CD8-positive, alpha-beta memory T cell (primary cell): ENCODE results near the gene POLR1B. TPM values are rescaled to one million over a fixed set of nuclear protein-coding genes. Genes with fewer than 3 reads are reported as not detected.
A peak's percentile ranks its signal among the peaks of the same experiment; 100 is the strongest.
"Not testable (repeated sequence)": the region's sequence is repeated elsewhere in the genome, so short reads cannot be mapped to it uniquely, and the experiment has no call there.

Experiments
- CTCF ChIA-PET: fragments of 350-600 bp; sonication (Branson Sonifier 250); formaldehyde crosslinking; loops from one replicate; lab custom pipeline; 2021; ENCODE audit warnings: antibody characterized with exemption; lab: Charles Lee
- POLR2A ChIA-PET: fragments of 350-600 bp; sonication (Branson Sonifier 250); formaldehyde crosslinking; loops from one replicate; lab custom pipeline; 2021; ENCODE audit warnings: antibody characterized with exemption; lab: Charles Lee
- DNase-seq, 5 donors: peaks; one replicate each; pipeline versions ENCODE4 v3.0.0 to v3.0.0-alpha.2; 2020 to 2022; ENCODE audit warnings: mixed read lengths in 1 of 5
- H3K27ac ChIP-seq: one replicate; pipeline ENCODE4 v1.7.0; 2013; ENCODE audit warnings: low read depth, mild to moderate bottlenecking, low read length, moderate library complexity
- H3K27me3 ChIP-seq: 2 replicates; pipeline ENCODE4 v1.7.0; 2013; ENCODE audit warnings: low read length, mild to moderate bottlenecking; ENCODE audit not compliant: insufficient read depth, poor library complexity, severe bottlenecking
- H3K36me3 ChIP-seq: 2 replicates; pipeline ENCODE4 v1.7.0; 2013; ENCODE audit warnings: mild to moderate bottlenecking, low read length, moderate library complexity; ENCODE audit not compliant: insufficient read depth
- H3K4me1 ChIP-seq: 2 replicates; pipeline ENCODE4 v1.7.0; 2013; ENCODE audit warnings: mild to moderate bottlenecking, low read length, moderate library complexity; ENCODE audit not compliant: insufficient read depth
- H3K4me3 ChIP-seq: 2 replicates; pipeline ENCODE4 v1.7.0; 2013; ENCODE audit warnings: mild to moderate bottlenecking, low read length
- H3K9me3 ChIP-seq: 2 replicates; pipeline ENCODE4 v1.7.0; 2013; ENCODE audit warnings: mild to moderate bottlenecking, low read length
- H3K27ac Mint-ChIP-seq, 8 donors: one replicate each; pipeline ENCODE4 v1.8.0; 2020 to 2021; ENCODE audit warnings: mixed read lengths in 8 of 8, mild to moderate bottlenecking in 6 of 8, inconsistent platforms in 3 of 8, moderate library complexity in 3 of 8
- H3K27me3 Mint-ChIP-seq, 2 donors: one replicate each; pipeline ENCODE4 v1.8.0; 2020 to 2021; ENCODE audit warnings: mixed read lengths in 2 of 2, mild to moderate bottlenecking in 1 of 2, moderate library complexity in 1 of 2
- H3K36me3 Mint-ChIP-seq, 3 donors: one replicate each; pipeline ENCODE4 v1.8.0; 2020 to 2021; ENCODE audit warnings: mixed read lengths in 3 of 3, inconsistent platforms in 1 of 3, mild to moderate bottlenecking in 1 of 3
- H3K4me1 Mint-ChIP-seq, 3 donors: one replicate each; pipeline ENCODE4 v1.8.0; 2020 to 2021; ENCODE audit warnings: mixed read lengths in 3 of 3, inconsistent platforms in 1 of 3, mild to moderate bottlenecking in 1 of 3
- H3K4me3 Mint-ChIP-seq, 7 donors: one replicate each; pipeline ENCODE4 v1.8.0; 2020 to 2021; ENCODE audit warnings: mixed read lengths in 7 of 7, mild to moderate bottlenecking in 6 of 7, moderate library complexity in 4 of 7, inconsistent platforms in 2 of 7
- H3K9me3 Mint-ChIP-seq, 5 donors: one replicate each; pipeline ENCODE4 v1.8.0; 2020 to 2022; ENCODE audit warnings: mixed read lengths in 5 of 5, mild to moderate bottlenecking in 3 of 5, moderate library complexity in 2 of 5, inconsistent platforms in 1 of 5
- polyA plus RNA-seq: library from polyadenylated mRNA; unstranded; fragments of 300-500 nt; fragmentation: Illumina TruSeq; gene quantifications from one replicate; pipeline ENCODE4 v1.2.3, GENCODE V29; 2021
- total RNA-seq, 2 experiments: library from RNA; stranded (reverse); gene quantifications; one replicate each; pipeline ENCODE4 v1.2.3, GENCODE V29; 2021

Gene POLR1B
- total and polyA plus RNA-seq, 3 experiments from 2014 or later = 24.3 to 78.4 (median 67.1) TPM

DNA sequence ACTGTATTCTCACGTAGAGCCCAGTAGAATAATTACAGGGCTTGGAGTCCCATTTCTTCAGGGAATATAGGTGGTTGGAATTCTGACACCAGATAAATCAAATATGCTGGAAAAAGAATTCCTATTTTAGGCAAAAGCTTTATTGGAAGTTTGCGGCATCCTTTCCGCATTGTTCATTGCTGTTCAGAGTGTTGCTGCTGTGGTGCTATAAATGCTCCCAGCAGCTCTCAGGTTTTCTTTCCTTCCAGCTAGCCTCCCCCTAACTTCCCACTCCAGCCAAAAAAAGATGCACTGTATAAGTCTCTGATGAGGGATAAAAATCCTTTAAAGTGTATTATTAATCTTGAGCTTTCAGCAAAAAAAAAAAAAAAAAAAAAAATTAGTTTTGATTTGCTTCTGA, 25.5 kb upstream of the POLR1B start:
- Histone ChIP-seq H3K9me3 (no peaks in the 10 kb centered on the region), H3K4me1 (no peaks in the 10 kb centered on the region), H3K4me3 (no peak overlapping the region), H3K27ac (no peak overlapping the region), H3K36me3 (no peaks in the 10 kb centered on the region), H3K27me3 (no peaks in the 10 kb centered on the region)
- ChIA-PET POLR2A (no interaction called here), CTCF (no interaction called here)
- no peak overlapping the region for H3K4me3 Mint-ChIP-seq
- H3K4me1 Mint-ChIP-seq = no peaks in the 10 kb centered on the region
- peaks cover 25 to 49% (median 29%) of the 10 kb centered on the region in 3 donors for H3K36me3 Mint-ChIP-seq
- no peaks in the 10 kb centered on the region for H3K27me3 Mint-ChIP-seq
- no peak for DNase-seq
- H3K9me3 Mint-ChIP-seq = no peaks in the 10 kb centered on the region
- no peak overlapping the region for H3K27ac Mint-ChIP-seq

DNA sequence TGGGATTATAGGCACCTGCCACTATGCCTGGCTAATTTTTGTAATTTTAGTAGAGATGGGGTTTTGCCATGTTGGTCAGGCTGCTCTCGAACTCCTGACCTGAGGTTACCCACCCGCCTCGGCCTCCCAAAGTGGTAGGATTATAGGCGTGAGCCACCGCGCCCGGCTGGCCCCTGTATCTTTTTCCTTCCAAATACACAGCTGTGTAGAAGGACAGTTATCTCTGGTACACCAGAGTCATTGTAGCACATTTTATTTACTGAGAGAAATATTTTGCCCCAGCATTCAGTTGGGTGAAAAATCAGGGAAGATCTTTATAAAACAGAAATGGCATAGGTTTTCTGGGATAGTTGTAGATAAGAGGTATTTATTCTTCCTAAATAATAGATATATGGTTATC, 23.5 kb upstream of the POLR1B start:
- no peaks in the 10 kb centered on the region for H3K9me3 ChIP-seq
- Mint-ChIP-seq H3K9me3 (no peaks in the 10 kb centered on the region), H3K27ac (no peak overlapping the region), H3K27me3 (no peaks in the 10 kb centered on the region), H3K4me1 (no peaks in the 10 kb centered on the region), H3K4me3 (no peak overlapping the region), H3K36me3 (peaks cover 33 to 64% (median 47%) of the 10 kb centered on the region in 3 donors)
- DNase-seq = no peak
- no peaks in the 10 kb centered on the region for H3K4me1 ChIP-seq
- H3K27me3 ChIP-seq = no peaks in the 10 kb centered on the region
- ChIA-PET CTCF (interaction anchor here (0.7 kb wide), 1 partner anchor 10 kb away, joined by 3 read pairs; no protein-coding TSS in a partner anchor), POLR2A (no interaction called here)
- H3K27ac ChIP-seq = no peak overlapping the region
- no peaks in the 10 kb centered on the region for H3K36me3 ChIP-seq
- H3K4me3 ChIP-seq = no peak overlapping the region

GRCh38 chr2:112519506-112519905, 22.8 kb upstream of the POLR1B start:
- no peaks in the 10 kb centered on the region for H3K4me1 ChIP-seq
- no peaks in the 10 kb centered on the region for H3K27me3 ChIP-seq
- DNase-seq = no peak
- Mint-ChIP-seq H3K36me3 (peaks cover 32 to 64% (median 47%) of the 10 kb centered on the region in 3 donors), H3K27me3 (no peaks in the 10 kb centered on the region), H3K4me1 (no peaks in the 10 kb centered on the region), H3K9me3 (no peaks in the 10 kb centered on the region), H3K4me3 (no peak overlapping the region), H3K27ac (no peak overlapping the region)
- no peaks in the 10 kb centered on the region for H3K36me3 ChIP-seq
- H3K4me3 ChIP-seq = no peak overlapping the region
- CTCF ChIA-PET = interaction anchor here (0.7 kb wide), 1 partner anchor 9 kb away, joined by 3 read pairs; no protein-coding TSS in a partner anchor
- POLR2A ChIA-PET = no interaction called here
- no peaks in the 10 kb centered on the region for H3K9me3 ChIP-seq
- no peak overlapping the region for H3K27ac ChIP-seq

DNA sequence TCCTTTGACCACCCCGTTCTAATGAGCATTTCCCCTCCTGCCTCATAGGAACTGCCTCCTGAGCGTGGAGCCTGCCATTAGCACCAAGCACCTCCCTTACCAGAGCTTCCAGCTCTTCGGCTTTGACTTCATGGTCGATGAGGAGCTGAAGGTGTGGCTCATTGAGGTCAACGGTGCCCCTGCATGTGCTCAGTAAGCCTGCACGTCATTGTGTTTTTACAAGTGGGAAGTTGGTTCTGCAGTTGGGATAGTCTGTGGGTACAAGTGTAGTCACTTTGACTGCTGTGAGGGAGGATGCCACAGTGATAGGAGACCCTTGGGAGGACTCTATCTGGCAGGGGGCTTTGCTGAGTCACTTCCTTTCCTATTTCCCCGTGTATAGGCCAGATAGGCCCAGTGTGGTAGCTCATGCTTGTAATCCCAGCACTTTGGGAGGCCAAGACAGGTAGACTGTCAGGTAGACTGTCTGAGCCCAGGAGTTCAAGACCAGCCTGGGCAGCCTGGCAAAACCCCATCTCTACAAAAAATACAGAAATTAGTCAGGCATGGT, 22.0 kb upstream of the POLR1B start:
- ChIA-PET CTCF (no interaction called here), POLR2A (interaction anchor here (0.7 kb wide), 1 partner anchor 65 kb away, joined by 3 read pairs; no protein-coding TSS in a partner anchor)
- H3K4me3 ChIP-seq = no peak overlapping the region
- H3K27ac Mint-ChIP-seq = no peak overlapping the region
- H3K27ac ChIP-seq = no peak overlapping the region
- H3K36me3 ChIP-seq = no peaks in the 10 kb centered on the region
- no peaks in the 10 kb centered on the region for H3K9me3 Mint-ChIP-seq
- H3K9me3 ChIP-seq = no peaks in the 10 kb centered on the region
- no peak for DNase-seq
- H3K4me1 ChIP-seq = no peaks in the 10 kb centered on the region
- peaks cover 26 to 56% (median 43%) of the 10 kb centered on the region in 3 donors for H3K36me3 Mint-ChIP-seq
- H3K27me3 Mint-ChIP-seq = no peaks in the 10 kb centered on the region
- H3K27me3 ChIP-seq = no peaks in the 10 kb centered on the region
- no peaks in the 10 kb centered on the region for H3K4me1 Mint-ChIP-seq
- H3K4me3 Mint-ChIP-seq = no peak overlapping the region

GRCh38 chr2:112523291-112523777, 18.9 kb upstream of the POLR1B start:
- Histone ChIP-seq H3K27me3 (no peaks in the 10 kb centered on the region), H3K27ac (no peak overlapping the region), H3K4me3 (no peak overlapping the region), H3K36me3 (no peaks in the 10 kb centered on the region), H3K4me1 (no peaks in the 10 kb centered on the region), H3K9me3 (no peaks in the 10 kb centered on the region)
- Mint-ChIP-seq H3K36me3 (peaks cover 24 to 64% (median 41%) of the 10 kb centered on the region in 3 donors), H3K9me3 (no peaks in the 10 kb centered on the region), H3K27ac (peak overlapping the region in 1 of 8 donors; percentile 30), H3K27me3 (no peaks in the 10 kb centered on the region), H3K4me3 (no peak overlapping the region), H3K4me1 (no peaks in the 10 kb centered on the region)
- CTCF ChIA-PET = interaction anchor here (1.1 kb wide), 1 partner anchor 8 kb away, joined by 3 read pairs; no protein-coding TSS in a partner anchor
- no peak for DNase-seq
- POLR2A ChIA-PET = no interaction called here

DNA sequence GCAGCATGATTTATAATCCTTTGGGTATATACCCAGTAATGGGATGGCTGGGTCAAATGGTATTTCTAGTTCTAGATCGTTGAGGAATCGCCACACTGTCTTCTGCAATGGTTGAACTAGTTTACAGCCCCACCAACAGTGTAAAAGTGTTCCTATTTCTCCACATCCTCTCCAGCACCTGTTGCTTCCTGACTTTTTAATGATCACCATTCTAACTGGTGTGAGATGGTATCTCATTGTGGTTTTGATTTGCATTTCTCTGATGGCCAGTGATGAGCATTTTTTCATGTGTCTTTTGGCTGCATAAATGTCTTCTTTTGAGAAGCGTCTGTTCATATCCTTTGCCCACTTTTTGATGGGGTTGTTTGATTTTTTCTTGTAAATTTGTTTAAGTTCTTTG, 18.0 kb upstream of the POLR1B start:
- H3K27me3 Mint-ChIP-seq, POLR2A ChIA-PET, DNase-seq, H3K27ac Mint-ChIP-seq, H3K9me3 Mint-ChIP-seq, H3K4me3 ChIP-seq, H3K9me3 ChIP-seq, H3K36me3 ChIP-seq, H3K27ac ChIP-seq, CTCF ChIA-PET, H3K4me1 Mint-ChIP-seq, H3K4me3 Mint-ChIP-seq, H3K4me1 ChIP-seq, H3K27me3 ChIP-seq: not testable (repeated sequence)
- H3K36me3 Mint-ChIP-seq = peaks cover 22 to 68% (median 43%) of the 10 kb centered on the region in 3 donors

DNA sequence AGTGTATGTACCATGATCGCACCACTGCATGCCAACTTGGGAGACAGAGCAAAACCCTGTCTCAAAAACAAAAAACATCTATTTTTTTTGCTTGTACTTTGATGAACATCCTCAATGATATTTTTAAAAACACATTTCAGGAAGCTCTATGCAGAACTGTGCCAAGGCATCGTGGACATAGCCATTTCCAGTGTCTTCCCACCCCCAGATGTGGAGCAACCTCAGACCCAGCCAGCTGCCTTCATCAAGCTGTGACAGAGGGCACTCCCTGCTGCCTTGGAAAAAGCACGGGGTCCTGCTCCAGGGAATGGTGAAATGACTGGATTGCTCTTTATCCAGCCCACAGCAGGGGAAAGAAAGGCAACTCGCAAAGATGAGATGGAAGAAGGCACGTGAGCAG, 13.7 kb upstream of the POLR1B start:
- Mint-ChIP-seq H3K4me3 (no peak overlapping the region), H3K4me1 (no peaks in the 10 kb centered on the region), H3K27me3 (no peaks in the 10 kb centered on the region), H3K27ac (no peak overlapping the region), H3K9me3 (no peaks in the 10 kb centered on the region), H3K36me3 (peaks cover 16 to 60% (median 22%) of the 10 kb centered on the region in 3 donors)
- Histone ChIP-seq H3K4me3 (no peak overlapping the region), H3K9me3 (no peaks in the 10 kb centered on the region), H3K4me1 (no peaks in the 10 kb centered on the region), H3K36me3 (no peaks in the 10 kb centered on the region), H3K27ac (no peak overlapping the region), H3K27me3 (no peaks in the 10 kb centered on the region)
- ChIA-PET CTCF (interaction anchor here (0.7 to 1.3 kb wide), 2 partner anchors 9 to 48 kb away, joined by 3 read pairs; no protein-coding TSS in a partner anchor), POLR2A (no interaction called here)
- DNase-seq = no peak

DNA sequence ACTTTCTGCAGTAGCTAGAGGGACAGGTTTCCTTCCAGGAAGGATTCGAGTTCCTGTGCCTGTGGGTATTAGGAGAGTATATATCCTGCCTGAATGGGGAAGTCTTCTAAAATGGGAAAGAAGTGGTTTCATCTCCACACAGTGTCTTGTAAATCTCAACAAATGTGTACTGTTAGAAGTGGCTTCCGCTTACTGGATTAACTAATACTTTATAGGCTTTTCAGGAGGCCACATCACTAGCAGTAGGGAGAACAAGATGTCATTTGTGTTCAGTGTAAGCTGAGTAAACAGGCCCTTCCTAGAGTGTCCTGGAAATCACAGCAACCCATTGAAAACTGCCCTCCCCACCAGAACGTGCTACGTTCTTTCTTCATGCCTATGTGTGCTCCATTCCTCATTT, 12.5 kb upstream of the POLR1B start:
- no peaks in the 10 kb centered on the region for H3K4me1 ChIP-seq
- Mint-ChIP-seq H3K9me3 (no peaks in the 10 kb centered on the region), H3K27ac (no peak overlapping the region), H3K36me3 (peaks cover 15 to 55% (median 22%) of the 10 kb centered on the region in 3 donors), H3K27me3 (no peaks in the 10 kb centered on the region), H3K4me1 (no peaks in the 10 kb centered on the region), H3K4me3 (no peak overlapping the region)
- H3K4me3 ChIP-seq = no peak overlapping the region
- no peaks in the 10 kb centered on the region for H3K9me3 ChIP-seq
- no peak overlapping the region for H3K27ac ChIP-seq
- POLR2A ChIA-PET = no interaction called here
- CTCF ChIA-PET = no interaction called here
- DNase-seq = no peak
- H3K36me3 ChIP-seq = no peaks in the 10 kb centered on the region
- no peaks in the 10 kb centered on the region for H3K27me3 ChIP-seq
